Kidney (tissue), 14 donors: ENCODE measurements around the gene DUSP5. TPM values are rescaled to one million over a fixed set of nuclear protein-coding genes. Genes with fewer than 3 reads are reported as not detected.
A peak's percentile ranks its signal among the peaks of the same experiment; 100 is the strongest.

Source experiments
- DNase-seq, 5 donors: peaks; one replicate each; pipeline ENCODE4 v3.0.0-alpha.2; 2013 to 2020
- FAIRE-seq: peaks from 2 replicates; lab custom pipeline; 2012; peaks lifted over from hg19 to GRCh38; lab: Jason Lieb, UNC
- H3K27ac ChIP-seq, 2 donors: one replicate each; pipeline ENCODE4 v1.7.0; 2013; ENCODE audit warnings: low read depth in 2 of 2, low read length in 2 of 2, inconsistent platforms in 1 of 2
- H3K27me3 ChIP-seq: one replicate; pipeline ENCODE4 v1.7.1; 2013; ENCODE audit warnings: low read length, inconsistent platforms; ENCODE audit not compliant: control insufficient read depth, insufficient read depth
- H3K36me3 ChIP-seq, 3 donors: one replicate each; pipeline versions ENCODE4 v1.7.0 to v1.7.1; 2013; ENCODE audit warnings: low read length in 3 of 3, control low read depth in 1 of 3, inconsistent platforms in 1 of 3; ENCODE audit not compliant: insufficient read depth in 3 of 3, control insufficient read depth in 2 of 3
- H3K4me1 ChIP-seq, 3 donors: one replicate each; pipeline versions ENCODE4 v1.7.0 to v1.7.1; 2013; ENCODE audit warnings: low read length in 3 of 3, inconsistent platforms in 1 of 3, low read depth in 1 of 3; ENCODE audit not compliant: control insufficient read depth in 2 of 3, insufficient read depth in 2 of 3
- H3K4me3 ChIP-seq, 3 donors: one replicate each; pipeline versions ENCODE4 v1.7.0 to v1.8.1; 2013; ENCODE audit warnings: low read length in 3 of 3, control low read depth in 1 of 3, inconsistent platforms in 1 of 3
- H3K9ac ChIP-seq, 3 donors: one replicate each; pipeline versions ENCODE4 v1.7.0 to v1.7.1; 2013; ENCODE audit warnings: low read length in 3 of 3, control low read depth in 1 of 3, inconsistent platforms in 1 of 3
- H3K9me3 ChIP-seq, 3 donors: one replicate each; pipeline versions ENCODE4 v1.7.0 to v1.7.1; 2013; ENCODE audit warnings: low read length in 3 of 3, control low read depth in 1 of 3, inconsistent platforms in 1 of 3; ENCODE audit not compliant: control insufficient read depth in 2 of 3, insufficient read depth in 1 of 3
- intact Hi-C: fragments of 100-400 bp; cut with DNase I; formaldehyde crosslinking; loops from one replicate; pipeline ENCODE4 v1.11.1; 2022
- polyA plus RNA-seq: library from polyadenylated mRNA; stranded (reverse); fragments of 350-450 nt; fragmentation: Illumina TruSeq; extraction: RNeasy Lipid Tissue Mini Kit (QIAGEN cat#74804); gene quantifications from one replicate; pipeline ENCODE4 v1.2.3, GENCODE V29; 2014; ENCODE audit warnings: low read depth, low replicate concordance; ENCODE audit not compliant: insufficient read depth
- total RNA-seq: library from RNA; stranded (reverse); fragmentation: NEBNext Ultra II Directional; extraction: Animal tissue kit (Norgen Biotek cat#: 25700); gene quantifications from one replicate; pipeline ENCODE4 v1.2.1, GENCODE V29; 2021
- TF ChIP-seq, protein P1 (sequence below): IDR thresholded peaks from 3 replicates; pipeline ENCODE4 v1.5.1; 2012; ENCODE audit warnings: mild to moderate bottlenecking, moderate library complexity, borderline replicate concordance; ENCODE audit not compliant: insufficient read depth; ENCODE audit errors: extremely low read depth
- donor health status: control.
- donor health status: control.
- donor health status: control.
- donor health status: control.
- donor health status: control.
- donor health status: DM: yes; HTN: yes; CAD: no.
- donor health status: Normal renal cell carcinoma (clear cell type).

DUSP5 gene
- total and polyA plus RNA-seq, 2 donors from 2014 or later, result 9.0 to 23.7 TPM

DNA sequence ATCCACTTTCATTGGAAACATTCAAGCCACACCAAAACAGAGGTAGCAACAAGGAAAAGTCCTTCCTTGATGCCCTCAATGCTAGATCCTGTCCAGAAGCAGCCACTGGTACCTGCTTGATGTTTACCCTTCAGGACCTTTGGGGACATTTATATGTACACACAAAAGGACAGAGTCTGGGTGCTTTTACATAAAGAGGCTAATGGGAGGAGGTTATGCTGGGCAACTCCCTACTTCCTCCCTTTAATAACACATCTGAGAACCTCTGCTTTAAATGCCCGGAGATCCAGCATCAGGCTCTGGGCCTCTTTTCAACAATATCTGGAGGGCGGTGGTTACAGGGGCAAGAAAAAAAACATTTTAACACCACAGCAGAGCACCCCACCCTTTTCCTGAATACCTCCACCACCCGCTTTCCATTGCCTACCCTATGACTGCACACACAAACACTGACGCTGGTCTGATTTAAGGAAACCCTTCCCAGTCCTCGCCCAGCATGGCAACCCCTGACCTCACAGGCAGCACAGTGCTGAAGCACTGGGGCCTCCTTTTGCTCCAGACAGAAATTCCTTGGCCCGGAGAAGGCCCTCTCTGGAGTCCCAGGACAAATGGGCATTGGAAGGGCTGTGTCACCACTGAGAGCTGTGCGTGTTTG is 39.3 kb upstream of the DUSP5 start:
- DNase-seq, result peak in 1 of 5 donors; percentile 19
- FAIRE-seq, result no peak
- intact Hi-C loops, result no loop called here
- H3K36me3 ChIP-seq, result no peaks in the 10 kb centered on the region
- H3K27ac ChIP-seq, result peak overlapping the region in 1 of 2 donors; percentile 14
- peaks cover 4 to 12% (median 5%) of the 10 kb centered on the region in 3 donors for H3K4me1 ChIP-seq
- no peak overlapping the region for H3K9ac ChIP-seq
- no peaks in the 10 kb centered on the region for H3K27me3 ChIP-seq
- no peaks in the 10 kb centered on the region for H3K9me3 ChIP-seq
- no peak overlapping the region for H3K4me3 ChIP-seq
- TF ChIP-seq, protein P1, sequence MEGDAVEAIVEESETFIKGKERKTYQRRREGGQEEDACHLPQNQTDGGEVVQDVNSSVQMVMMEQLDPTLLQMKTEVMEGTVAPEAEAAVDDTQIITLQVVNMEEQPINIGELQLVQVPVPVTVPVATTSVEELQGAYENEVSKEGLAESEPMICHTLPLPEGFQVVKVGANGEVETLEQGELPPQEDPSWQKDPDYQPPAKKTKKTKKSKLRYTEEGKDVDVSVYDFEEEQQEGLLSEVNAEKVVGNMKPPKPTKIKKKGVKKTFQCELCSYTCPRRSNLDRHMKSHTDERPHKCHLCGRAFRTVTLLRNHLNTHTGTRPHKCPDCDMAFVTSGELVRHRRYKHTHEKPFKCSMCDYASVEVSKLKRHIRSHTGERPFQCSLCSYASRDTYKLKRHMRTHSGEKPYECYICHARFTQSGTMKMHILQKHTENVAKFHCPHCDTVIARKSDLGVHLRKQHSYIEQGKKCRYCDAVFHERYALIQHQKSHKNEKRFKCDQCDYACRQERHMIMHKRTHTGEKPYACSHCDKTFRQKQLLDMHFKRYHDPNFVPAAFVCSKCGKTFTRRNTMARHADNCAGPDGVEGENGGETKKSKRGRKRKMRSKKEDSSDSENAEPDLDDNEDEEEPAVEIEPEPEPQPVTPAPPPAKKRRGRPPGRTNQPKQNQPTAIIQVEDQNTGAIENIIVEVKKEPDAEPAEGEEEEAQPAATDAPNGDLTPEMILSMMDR, result no peak

DNA sequence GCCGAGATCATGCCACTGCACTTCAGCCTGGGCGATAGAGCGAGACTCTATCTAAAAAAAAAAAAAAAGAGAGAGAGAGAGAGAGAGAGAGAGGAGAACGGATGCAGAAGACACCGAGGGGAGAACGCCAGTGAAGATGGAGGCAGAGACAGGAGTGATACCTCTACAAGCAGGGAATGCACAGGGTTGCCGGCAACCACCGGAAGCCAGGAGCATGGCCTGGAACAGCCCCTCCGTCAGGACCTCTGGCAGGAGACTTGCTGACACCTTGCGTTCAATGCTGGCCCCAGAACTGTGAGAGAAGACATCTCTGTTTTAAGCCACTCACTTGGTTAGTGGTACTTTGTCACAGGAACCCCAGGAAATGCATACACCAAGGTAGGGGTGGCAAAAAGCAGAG is 38.1 kb upstream of the DUSP5 start:
- TF ChIP-seq, protein P1, result no peak
- FAIRE-seq (no peak), DNase-seq (no peak)
- H3K4me3 ChIP-seq, result no peak overlapping the region
- peaks cover 4 to 12% (median 5%) of the 10 kb centered on the region in 3 donors for H3K4me1 ChIP-seq
- no peak overlapping the region for H3K9ac ChIP-seq
- no peaks in the 10 kb centered on the region for H3K9me3 ChIP-seq
- peak overlapping the region in 1 of 2 donors; percentile 65 for H3K27ac ChIP-seq
- no peaks in the 10 kb centered on the region for H3K36me3 ChIP-seq
- intact Hi-C loops, result no loop called here
- H3K27me3 ChIP-seq, result no peaks in the 10 kb centered on the region

DNA sequence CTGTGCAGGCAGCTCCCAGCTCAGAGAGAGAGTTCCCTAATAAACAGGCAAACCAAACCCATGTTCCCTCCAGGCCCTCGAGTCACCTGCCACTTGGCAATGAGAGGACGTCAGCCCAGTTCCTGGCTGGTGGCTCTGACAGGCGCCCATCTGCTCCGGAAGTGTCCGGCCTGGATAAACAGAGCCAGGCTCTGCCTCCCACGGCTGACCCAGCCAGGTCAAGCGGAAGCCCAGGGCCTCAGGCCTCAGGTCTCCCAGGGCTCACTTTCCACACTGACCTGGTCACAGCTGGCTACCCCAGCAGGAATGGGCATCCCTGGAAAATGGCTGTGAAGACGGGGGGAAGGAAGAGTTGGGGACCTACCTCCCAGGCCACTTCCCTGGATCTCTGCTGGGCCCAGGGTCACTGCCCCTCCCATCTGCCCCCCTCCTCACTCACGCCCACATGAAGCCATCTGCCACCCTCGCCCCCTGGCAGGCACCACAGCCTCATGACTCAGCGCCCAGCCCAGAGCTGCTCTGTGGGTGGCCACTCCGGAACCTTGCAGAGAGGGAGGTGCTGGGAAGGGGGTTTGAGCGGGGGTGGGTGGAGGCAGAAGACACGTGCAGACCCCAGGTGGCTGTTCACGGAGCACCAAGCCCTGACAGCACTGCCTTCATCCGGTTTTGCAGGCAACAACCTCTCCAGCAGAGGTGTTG is 37.4 kb upstream of the DUSP5 start:
- TF ChIP-seq, protein P1, result no peak
- H3K4me3 ChIP-seq, result no peak overlapping the region
- peaks cover 4 to 12% (median 5%) of the 10 kb centered on the region in 3 donors for H3K4me1 ChIP-seq
- intact Hi-C loops, result no loop called here
- no peaks in the 10 kb centered on the region for H3K36me3 ChIP-seq
- no peaks in the 10 kb centered on the region for H3K9me3 ChIP-seq
- DNase-seq, result peak; percentile 61 to 94 (median 73)
- FAIRE-seq, result no peak
- no peak overlapping the region for H3K9ac ChIP-seq
- H3K27ac ChIP-seq, result peak overlapping the region in 1 of 2 donors; percentile 65
- H3K27me3 ChIP-seq, result no peaks in the 10 kb centered on the region
